PC-9 (cell line): ENCODE results near the gene CHST11. TPM values are rescaled to one million over a fixed set of nuclear protein-coding genes. Genes with fewer than 3 reads are reported as not detected.

Experiments used
- BruUV-seq: library from RNA; stranded (reverse); fragments of 400-500 nt; replicated peaks from 2 replicates; lab custom pipeline; 2021; lab: Mats Ljungman, UMichigan
- CTCF ChIA-PET: fragments of 300-600 bp; sonication (Branson Sonifier 250); formaldehyde crosslinking; loops from one replicate; lab custom pipeline; 2022; ENCODE audit warnings: antibody characterized with exemption; lab: Charles Lee
- POLR2A ChIA-PET: fragments of 300-600 bp; sonication (Branson Sonifier 250); formaldehyde crosslinking; loops from one replicate; lab custom pipeline; 2022; ENCODE audit warnings: antibody characterized with exemption; ENCODE audit not compliant: unreplicated experiment; lab: Charles Lee
- DNase-seq, 2 experiments: peaks; one replicate each; pipeline versions ENCODE4 v3.0.0 to v3.0.0-alpha.2; 2015 to 2022; ENCODE audit warnings: mixed read lengths in 1 of 2
- H2AFZ ChIP-seq: fragments of 200-600 bp; sonication (generic); 2 replicates; pipeline ENCODE4 v1.8.1; 2017; ENCODE audit warnings: antibody characterized with exemption
- H3F3A ChIP-seq: fragments of 200-600 bp; sonication (generic); 2 replicates; pipeline ENCODE4 v1.8.1; 2017; ENCODE audit warnings: antibody characterized with exemption, mild to moderate bottlenecking, low read depth; ENCODE audit not compliant: insufficient read depth
- H3K27ac ChIP-seq: fragments of 200-600 bp; sonication (generic); 2 replicates; pipeline ENCODE4 v1.6.1; 2016; ENCODE audit warnings: mixed run types
- H3K27me3 ChIP-seq: fragments of 200-600 bp; sonication (generic); 2 replicates; pipeline ENCODE4 v1.6.1; 2016; ENCODE audit warnings: low read depth, mixed run types; ENCODE audit not compliant: insufficient read depth
- H3K36me3 ChIP-seq: fragments of 200-600 bp; sonication (generic); 2 replicates; pipeline ENCODE4 v1.6.1; 2016; ENCODE audit warnings: low read depth, mixed run types
- H3K4me1 ChIP-seq: fragments of 200-600 bp; sonication (generic); replicated peaks from 2 replicates; pipeline ENCODE4 v1.6.1; 2016; ENCODE audit warnings: mixed run types; ENCODE audit not compliant: insufficient read depth
- H3K4me2 ChIP-seq: fragments of 200-600 bp; sonication (generic); 2 replicates; pipeline ENCODE4 v1.6.1; 2017; ENCODE audit warnings: mixed run types
- H3K4me3 ChIP-seq: fragments of 200-600 bp; sonication (generic); 2 replicates; pipeline ENCODE4 v1.6.1; 2016; ENCODE audit warnings: mixed run types
- H3K79me2 ChIP-seq: fragments of 200-600 bp; sonication (generic); 2 replicates; pipeline ENCODE4 v1.6.1; 2017; ENCODE audit warnings: low read depth, mixed run types
- H3K9me2 ChIP-seq: fragments of 200-600 bp; sonication (generic); 2 replicates; pipeline ENCODE4 v1.8.1; 2017; ENCODE audit warnings: mild to moderate bottlenecking; ENCODE audit not compliant: insufficient read depth
- H3K9me3 ChIP-seq: fragments of 200-600 bp; sonication (generic); 2 replicates; pipeline ENCODE4 v1.8.1; 2016; ENCODE audit warnings: low read depth; ENCODE audit not compliant: insufficient read depth
- H4K20me1 ChIP-seq: fragments of 200-600 bp; sonication (generic); 2 replicates; pipeline ENCODE4 v1.8.1; 2017; ENCODE audit not compliant: insufficient read depth
- EZH2 ChIP-seq: fragments of 200-600 bp; sonication (generic); IDR thresholded peaks from 2 replicates; pipeline ENCODE4 v1.8.0; 2017; ENCODE audit warnings: antibody characterized with exemption, low read depth
- intact Hi-C: fragments of 100-400 bp; cut with micrococcal nuclease; formaldehyde crosslinking; loops from one replicate; pipeline ENCODE4 v1.10.0; 2022; ENCODE audit not compliant: unreplicated experiment
- total RNA-seq: library from RNA; stranded (reverse); gene quantifications from 2 replicates; pipeline ENCODE4 v1.2.3, GENCODE V29; 2021
- TF ChIP-seq, protein P1 (sequence below): fragments of 200-600 bp; sonication (generic); conservative IDR thresholded peaks from 2 replicates; pipeline ENCODE4 v1.6.1; 2017; ENCODE audit warnings: mixed run types, antibody characterized with exemption, mild to moderate bottlenecking, moderate library complexity

Gene CHST11
- total RNA-seq, 1 experiment from 2014 or later, result 39.9 TPM

- ChIA-PET POLR2A (no interaction called here), CTCF (no interaction called here)
- peaks cover 15% of the 10 kb centered on the region; the same call in 1 of the 2 replicates for H3K36me3 ChIP-seq
- intact Hi-C loops, result no loop called here
- DNase-seq, result no peak
- H4K20me1 ChIP-seq, result peaks cover 44% of the 10 kb centered on the region
- H2AFZ ChIP-seq, result no peak overlapping the region
- no peak overlapping the region for H3K4me3 ChIP-seq
- H3K4me2 ChIP-seq, result no peak overlapping the region
- peaks cover 99% of the 10 kb centered on the region for H3K79me2 ChIP-seq
- TF ChIP-seq, protein P1, sequence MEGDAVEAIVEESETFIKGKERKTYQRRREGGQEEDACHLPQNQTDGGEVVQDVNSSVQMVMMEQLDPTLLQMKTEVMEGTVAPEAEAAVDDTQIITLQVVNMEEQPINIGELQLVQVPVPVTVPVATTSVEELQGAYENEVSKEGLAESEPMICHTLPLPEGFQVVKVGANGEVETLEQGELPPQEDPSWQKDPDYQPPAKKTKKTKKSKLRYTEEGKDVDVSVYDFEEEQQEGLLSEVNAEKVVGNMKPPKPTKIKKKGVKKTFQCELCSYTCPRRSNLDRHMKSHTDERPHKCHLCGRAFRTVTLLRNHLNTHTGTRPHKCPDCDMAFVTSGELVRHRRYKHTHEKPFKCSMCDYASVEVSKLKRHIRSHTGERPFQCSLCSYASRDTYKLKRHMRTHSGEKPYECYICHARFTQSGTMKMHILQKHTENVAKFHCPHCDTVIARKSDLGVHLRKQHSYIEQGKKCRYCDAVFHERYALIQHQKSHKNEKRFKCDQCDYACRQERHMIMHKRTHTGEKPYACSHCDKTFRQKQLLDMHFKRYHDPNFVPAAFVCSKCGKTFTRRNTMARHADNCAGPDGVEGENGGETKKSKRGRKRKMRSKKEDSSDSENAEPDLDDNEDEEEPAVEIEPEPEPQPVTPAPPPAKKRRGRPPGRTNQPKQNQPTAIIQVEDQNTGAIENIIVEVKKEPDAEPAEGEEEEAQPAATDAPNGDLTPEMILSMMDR, result no peak
- no peak for TF ChIP-seq EZH2
- H3K9me3 ChIP-seq, result no peaks in the 10 kb centered on the region
- no peaks in the 10 kb centered on the region for H3K27me3 ChIP-seq
- peaks cover 24% of the 10 kb centered on the region; the same call in 1 of the 2 replicates for H3F3A ChIP-seq
- no peaks in the 10 kb centered on the region for H3K4me1 ChIP-seq
- no TSS peak for BruUV-seq
- H3K9me2 ChIP-seq, result no peaks in the 10 kb centered on the region
- H3K27ac ChIP-seq, result no peak overlapping the region
Measured at GRCh38 chr12:104495786-104496185, 39.0 kb downstream of the CHST11 start.

- H3K9me3 ChIP-seq, result no peaks in the 10 kb centered on the region
- H3K27ac ChIP-seq, result no peak overlapping the region
- ChIA-PET POLR2A (no interaction called here), CTCF (no interaction called here)
- no peaks in the 10 kb centered on the region for H3K27me3 ChIP-seq
- no peak overlapping the region for H3K4me2 ChIP-seq
- intact Hi-C loops, result no loop called here
- H3K4me3 ChIP-seq, result no peak overlapping the region
- DNase-seq, result no peak
- H3K36me3 ChIP-seq, result peaks cover 15% of the 10 kb centered on the region; the same call in 1 of the 2 replicates
- H4K20me1 ChIP-seq, result peaks cover 48% of the 10 kb centered on the region
- H3F3A ChIP-seq, result peaks cover 24% of the 10 kb centered on the region; the same call in 1 of the 2 replicates
- no peaks in the 10 kb centered on the region for H3K4me1 ChIP-seq
- no peak overlapping the region for H2AFZ ChIP-seq
- no peaks in the 10 kb centered on the region for H3K9me2 ChIP-seq
- TF ChIP-seq EZH2, result no peak
- TF ChIP-seq, protein P1, result no peak
- no TSS peak for BruUV-seq
- peaks cover 99% of the 10 kb centered on the region for H3K79me2 ChIP-seq
Measured at GRCh38 chr12:104496336-104496735, 39.6 kb downstream of the CHST11 start.

- POLR2A ChIA-PET, result no interaction called here
- DNase-seq, result no peak
- Histone ChIP-seq H3K9me3 (no peaks in the 10 kb centered on the region), H2AFZ (no peak overlapping the region), H3K9me2 (no peaks in the 10 kb centered on the region), H3K4me1 (no peaks in the 10 kb centered on the region), H3K27ac (no peak overlapping the region), H3K79me2 (peaks cover 99% of the 10 kb centered on the region), H3K4me3 (no peak overlapping the region), H3K4me2 (no peak overlapping the region), H3K27me3 (no peaks in the 10 kb centered on the region), H3F3A (peaks cover 32% of the 10 kb centered on the region; the same call in 1 of the 2 replicates), H4K20me1 (peaks cover 58% of the 10 kb centered on the region), H3K36me3 (peaks cover 12% of the 10 kb centered on the region; the same call in 1 of the 2 replicates)
- intact Hi-C loops, result no loop called here
- CTCF ChIA-PET, result no interaction called here
- BruUV-seq, result no TSS peak
- TF ChIP-seq, protein P1, result no peak
- no peak for TF ChIP-seq EZH2
Measured at GRCh38 chr12:104498211-104498801, 41.6 kb downstream of the CHST11 start.
